GM19328 (cell line): Measurements from ENCODE around the gene SGPP2.

ENCODE experiments used
- ATAC-seq: cut with Tn5 transposase; IDR thresholded peaks from one replicate; pipeline ENCODE4 v1.9.1; 2021; ENCODE audit warnings: mild to moderate bottlenecking, moderate library complexity; ENCODE audit not compliant: unreplicated experiment

The SGPP2 gene

GRCh38 chr2:222459983-222460382 is 35.6 kb downstream of the SGPP2 start:
- no peak for ATAC-seq

- ATAC-seq = no peak
Measured at GRCh38 chr2:222465746-222466145, 41.4 kb downstream of the SGPP2 start.

GRCh38 chr2:222468346-222468745 is 44.0 kb downstream of the SGPP2 start:
- ATAC-seq = no peak

- ATAC-seq = no peak
Measured at GRCh38 chr2:222470802-222471468, 46.6 kb downstream of the SGPP2 start.

- no peak for ATAC-seq
Measured at GRCh38 chr2:222477962-222478608, 53.7 kb downstream of the SGPP2 start.

GRCh38 chr2:222479859-222480258 is 55.5 kb downstream of the SGPP2 start:
- ATAC-seq = no peak

GRCh38 chr2:222480497-222480896 is 56.2 kb downstream of the SGPP2 start:
- ATAC-seq = no peak

GRCh38 chr2:222481941-222482340 is 57.6 kb downstream of the SGPP2 start:
- ATAC-seq = no peak

- ATAC-seq = no peak
Measured at GRCh38 chr2:222483513-222484039, 59.2 kb downstream of the SGPP2 start.

GRCh38 chr2:222485367-222486211 is 61.2 kb downstream of the SGPP2 start:
- ATAC-seq = no peak

- ATAC-seq = no peak
Measured at GRCh38 chr2:222490131-222490530, 65.8 kb downstream of the SGPP2 start.

- no peak for ATAC-seq
Measured at GRCh38 chr2:222492683-222493082, 68.3 kb downstream of the SGPP2 start.

GRCh38 chr2:222494104-222494739 is 69.9 kb downstream of the SGPP2 start:
- no peak for ATAC-seq

- ATAC-seq = no peak
Measured at GRCh38 chr2:222495388-222495787, 71.0 kb downstream of the SGPP2 start.

GRCh38 chr2:222499226-222499625 is 74.9 kb downstream of the SGPP2 start:
- ATAC-seq = no peak

- ATAC-seq = no peak
Measured at GRCh38 chr2:222504191-222504590, 79.8 kb downstream of the SGPP2 start.

GRCh38 chr2:222504719-222505118 is 80.4 kb downstream of the SGPP2 start:
- ATAC-seq = peak; percentile 98

GRCh38 chr2:222506230-222506935 is 82.0 kb downstream of the SGPP2 start:
- no peak for ATAC-seq

- no peak for ATAC-seq
Measured at GRCh38 chr2:222514901-222515300, 90.6 kb downstream of the SGPP2 start.

- no peak for ATAC-seq
Measured at GRCh38 chr2:222518570-222519381, 94.4 kb downstream of the SGPP2 start.
